GM23248 (cell line): ENCODE measurements around the gene PTPRN2. TPM values are rescaled to one million over a fixed set of nuclear protein-coding genes. Genes with fewer than 3 reads are reported as not detected.

ENCODE experiments used
- DNase-seq: peaks from one replicate; pipeline ENCODE4 v3.0.0-alpha.2; 2015
- H2AFZ ChIP-seq: fragments of 200-600 bp; sonication (generic); 2 replicates; pipeline ENCODE4 v1.6.1; 2016; ENCODE audit warnings: antibody characterized with exemption
- H3F3A ChIP-seq: fragments of 200-600 bp; sonication (generic); 2 replicates; pipeline ENCODE4 v1.6.1; 2016; ENCODE audit warnings: mild to moderate bottlenecking, antibody characterized with exemption, mixed run types; ENCODE audit not compliant: insufficient read depth
- H3K27ac ChIP-seq: fragments of 200-600 bp; sonication (generic); 2 replicates; pipeline ENCODE4 v1.5.1; 2016; ENCODE audit warnings: mild to moderate bottlenecking
- H3K27me3 ChIP-seq: fragments of 200-600 bp; sonication (generic); replicated peaks from 2 replicates; pipeline ENCODE4 v1.6.1; 2016; ENCODE audit warnings: mild to moderate bottlenecking; ENCODE audit not compliant: insufficient read depth
- H3K36me3 ChIP-seq: fragments of 200-600 bp; sonication (generic); 2 replicates; pipeline ENCODE4 v1.6.1; 2016; ENCODE audit warnings: low read depth, mild to moderate bottlenecking
- H3K4me1 ChIP-seq: fragments of 200-600 bp; sonication (generic); 2 replicates; pipeline ENCODE4 v1.6.1; 2016; ENCODE audit warnings: mild to moderate bottlenecking; ENCODE audit not compliant: insufficient read depth
- H3K4me2 ChIP-seq: fragments of 200-600 bp; sonication (generic); one replicate; pipeline ENCODE4 v1.6.1; 2016; ENCODE audit warnings: mild to moderate bottlenecking; ENCODE audit not compliant: unreplicated experiment
- H3K4me3 ChIP-seq: fragments of 200-600 bp; sonication (generic); 2 replicates; pipeline ENCODE4 v1.5.1; 2016; ENCODE audit warnings: mild to moderate bottlenecking
- H3K79me2 ChIP-seq: fragments of 200-600 bp; sonication (generic); 2 replicates; pipeline ENCODE4 v1.6.1; 2016; ENCODE audit warnings: mild to moderate bottlenecking; ENCODE audit not compliant: insufficient read depth
- H3K9ac ChIP-seq: fragments of 200-600 bp; sonication (generic); 2 replicates; pipeline ENCODE4 v1.6.1; 2016; ENCODE audit warnings: mild to moderate bottlenecking
- H3K9me2 ChIP-seq: fragments of 200-600 bp; sonication (generic); 2 replicates; pipeline ENCODE4 v1.6.1; 2016; ENCODE audit warnings: mixed run types, mild to moderate bottlenecking, moderate library complexity; ENCODE audit not compliant: insufficient read depth
- H3K9me3 ChIP-seq: fragments of 200-600 bp; sonication (generic); one replicate; pipeline ENCODE4 v1.6.1; 2017; ENCODE audit warnings: low read depth
- H4K20me1 ChIP-seq: fragments of 200-600 bp; sonication (generic); 2 replicates; pipeline ENCODE4 v1.6.0; 2016; ENCODE audit not compliant: insufficient read depth
- EZH2 ChIP-seq: fragments of 200-600 bp; sonication (generic); IDR thresholded peaks from 2 replicates; pipeline ENCODE4 v1.6.1; 2018; ENCODE audit warnings: antibody characterized with exemption, mild to moderate bottlenecking; ENCODE audit not compliant: insufficient read depth, poor library complexity, severe bottlenecking
- EZH2phosphoT487 ChIP-seq: fragments of 200-600 bp; sonication (generic); IDR thresholded peaks from 2 replicates; pipeline ENCODE4 v1.6.1; 2018; ENCODE audit warnings: antibody characterized with exemption, moderate library complexity, mild to moderate bottlenecking, low read depth; ENCODE audit not compliant: insufficient read depth
- WGBS, 2 experiments: methylation state at CpG; one replicate each; pipeline ENCODE4 v1.1.6; 2015 to 2017; ENCODE audit warnings: low lambda C conversion rate in 2 of 2, low coverage in 1 of 2; ENCODE audit errors: missing lambda C conversion rate in 2 of 2; 5-methylcytosine and 5-hydroxymethylcytosine counted together
- in situ Hi-C: fragments of 300-500 bp; cut with MboI; formaldehyde crosslinking; loops from 2 replicates; pipeline ENCODE4 v1.15.0; 2020
- polyA plus RNA-seq: library from polyadenylated mRNA; unstranded; fragments of >200 nt; fragmentation: Nextera tagmentation; extraction: Ambion mirVana; gene quantifications from 2 replicates; pipeline ENCODE4 v1.2.1, GENCODE V29; 2016
- total RNA-seq: library from RNA; depleted of rRNA; stranded (reverse); fragments of >200 nt; shearing (Covaris generic); gene quantifications from 2 replicates; pipeline ENCODE4 v1.2.3, GENCODE V29; 2014

The PTPRN2 gene
- total and polyA plus RNA-seq, 2 experiments from 2014 or later, result 0.13 TPM; not detected in 1

GRCh38 chr7:158475036-158475678 is 112.5 kb downstream of the PTPRN2 start:
- H3F3A ChIP-seq, result no peaks in the 10 kb centered on the region
- DNase-seq, result no peak
- H3K27me3 ChIP-seq, result no peaks in the 10 kb centered on the region
- no peaks in the 10 kb centered on the region for H4K20me1 ChIP-seq
- H3K4me2 ChIP-seq, result no peak overlapping the region
- no peaks in the 10 kb centered on the region for H3K36me3 ChIP-seq
- no peak overlapping the region for H2AFZ ChIP-seq
- H3K4me1 ChIP-seq, result no peaks in the 10 kb centered on the region
- TF ChIP-seq EZH2phosphoT487, result no peak
- no peak for TF ChIP-seq EZH2
- no peak overlapping the region for H3K27ac ChIP-seq
- H3K4me3 ChIP-seq, result no peak overlapping the region
- H3K79me2 ChIP-seq, result no peaks in the 10 kb centered on the region
- H3K9me3 ChIP-seq, result no peaks in the 10 kb centered on the region
- no peaks in the 10 kb centered on the region for H3K9me2 ChIP-seq
- in situ Hi-C loops, result no loop called here
- H3K9ac ChIP-seq, result no peak overlapping the region
- 44 to 54% methylated on average over 13 to 19 of the region's 22 CpGs for WGBS, 2 experiments

- Histone ChIP-seq H2AFZ (no peak overlapping the region), H3K79me2 (no peaks in the 10 kb centered on the region), H4K20me1 (no peaks in the 10 kb centered on the region), H3K9me2 (no peaks in the 10 kb centered on the region), H3K4me3 (no peak overlapping the region), H3K9me3 (no peaks in the 10 kb centered on the region), H3K9ac (no peak overlapping the region), H3K4me2 (no peak overlapping the region), H3F3A (no peaks in the 10 kb centered on the region), H3K36me3 (no peaks in the 10 kb centered on the region), H3K27ac (no peak overlapping the region), H3K27me3 (no peaks in the 10 kb centered on the region), H3K4me1 (no peaks in the 10 kb centered on the region)
- in situ Hi-C loops, result no loop called here
- 35 to 39% methylated on average over 16 of the region's 16 CpGs for WGBS, 2 experiments
- no peak for DNase-seq
- no peak for TF ChIP-seq EZH2phosphoT487
- TF ChIP-seq EZH2, result no peak
Measured at GRCh38 chr7:158474488-158474887, 113.1 kb downstream of the PTPRN2 start.

GRCh38 chr7:158473946-158474345 is 113.7 kb downstream of the PTPRN2 start:
- no peaks in the 10 kb centered on the region for H3F3A ChIP-seq
- no peaks in the 10 kb centered on the region for H4K20me1 ChIP-seq
- DNase-seq, result no peak
- H3K4me2 ChIP-seq, result no peak overlapping the region
- no peaks in the 10 kb centered on the region for H3K9me2 ChIP-seq
- no peak overlapping the region for H3K27ac ChIP-seq
- H2AFZ ChIP-seq, result no peak overlapping the region
- in situ Hi-C loops, result no loop called here
- no peaks in the 10 kb centered on the region for H3K27me3 ChIP-seq
- TF ChIP-seq EZH2, result no peak
- no peak for TF ChIP-seq EZH2phosphoT487
- H3K4me3 ChIP-seq, result no peak overlapping the region
- H3K4me1 ChIP-seq, result no peaks in the 10 kb centered on the region
- no peak overlapping the region for H3K9ac ChIP-seq
- no peaks in the 10 kb centered on the region for H3K79me2 ChIP-seq
- H3K36me3 ChIP-seq, result no peaks in the 10 kb centered on the region
- no peaks in the 10 kb centered on the region for H3K9me3 ChIP-seq
- 47 to 51% methylated on average over 12 of the region's 12 CpGs for WGBS, 2 experiments

GRCh38 chr7:158473221-158473620 is 114.4 kb downstream of the PTPRN2 start:
- H3K27me3 ChIP-seq, result no peaks in the 10 kb centered on the region
- H3K4me3 ChIP-seq, result no peak overlapping the region
- no peak for DNase-seq
- H3K4me2 ChIP-seq, result no peak overlapping the region
- H3K27ac ChIP-seq, result no peak overlapping the region
- H3K9ac ChIP-seq, result no peak overlapping the region
- in situ Hi-C loops, result no loop called here
- TF ChIP-seq EZH2 (no peak), EZH2phosphoT487 (no peak)
- no peaks in the 10 kb centered on the region for H4K20me1 ChIP-seq
- H3F3A ChIP-seq, result no peaks in the 10 kb centered on the region
- 4 to 10% methylated on average over 13 of the region's 13 CpGs for WGBS, 2 experiments
- no peaks in the 10 kb centered on the region for H3K36me3 ChIP-seq
- H3K9me2 ChIP-seq, result no peaks in the 10 kb centered on the region
- H3K79me2 ChIP-seq, result no peaks in the 10 kb centered on the region
- H3K4me1 ChIP-seq, result no peaks in the 10 kb centered on the region
- H2AFZ ChIP-seq, result no peak overlapping the region
- H3K9me3 ChIP-seq, result no peaks in the 10 kb centered on the region
